GM18867 (cell line): ENCODE results near the gene RAC3.

Source experiments
- ATAC-seq: cut with Tn5 transposase; IDR thresholded peaks from one replicate; pipeline ENCODE4 v1.9.1; 2021; ENCODE audit warnings: mild to moderate bottlenecking, moderate library complexity; ENCODE audit not compliant: unreplicated experiment

RAC3 gene

GRCh38 chr17:82011617-82012187 lies 19.8 kb upstream of the RAC3 start:
- ATAC-seq: no peak

GRCh38 chr17:82012261-82012639 lies 19.2 kb upstream of the RAC3 start:
- no peak for ATAC-seq

GRCh38 chr17:82012640-82013295 lies 18.7 kb upstream of the RAC3 start:
- no peak for ATAC-seq

- ATAC-seq: no peak
Measured at GRCh38 chr17:82013341-82013740, 18.1 kb upstream of the RAC3 start.

- ATAC-seq: no peak
Measured at GRCh38 chr17:82013772-82014321, 17.6 kb upstream of the RAC3 start.

GRCh38 chr17:82014432-82014831 lies 17.0 kb upstream of the RAC3 start:
- ATAC-seq: no peak

- ATAC-seq: no peak
Measured at GRCh38 chr17:82014971-82015310, 16.5 kb upstream of the RAC3 start.

- no peak for ATAC-seq
Measured at GRCh38 chr17:82015311-82015971, 16.0 kb upstream of the RAC3 start.

GRCh38 chr17:82016061-82016874 lies 15.2 kb upstream of the RAC3 start:
- no peak for ATAC-seq

GRCh38 chr17:82016875-82017459 lies 14.5 kb upstream of the RAC3 start:
- ATAC-seq: no peak

- no peak for ATAC-seq
Measured at GRCh38 chr17:82017612-82018151, 13.8 kb upstream of the RAC3 start.

GRCh38 chr17:82018152-82018988 lies 13.1 kb upstream of the RAC3 start:
- no peak for ATAC-seq

GRCh38 chr17:82018989-82019689 lies 12.3 kb upstream of the RAC3 start:
- ATAC-seq: no peak

GRCh38 chr17:82019690-82020571 lies 11.5 kb upstream of the RAC3 start:
- no peak for ATAC-seq

GRCh38 chr17:82020572-82021106 lies 10.8 kb upstream of the RAC3 start:
- ATAC-seq: no peak

GRCh38 chr17:82021107-82021899 lies 10.2 kb upstream of the RAC3 start:
- ATAC-seq: no peak

GRCh38 chr17:82021900-82022309 lies 9.6 kb upstream of the RAC3 start:
- no peak for ATAC-seq
